Gastroesophageal sphincter (tissue), 3 donors: Measurements from ENCODE around the gene EXOC2.

Experiments used
- CTCF ChIP-seq, 4 experiments: fragments of 200-600 bp in 2 of 4; fragments of 450-650 bp in 2 of 4; sonication (generic) in 1 of 4; IDR thresholded peaks; one replicate each; pipeline ENCODE4 v1.5.1; 2017 to 2019; ENCODE audit warnings: antibody characterized with exemption in 4 of 4, mild to moderate bottlenecking in 2 of 4, moderate library complexity in 2 of 4
- POLR2A ChIP-seq, 2 donors: fragments of 450-650 bp; IDR thresholded peaks; one replicate each; pipeline ENCODE4 v1.6.1; 2017; ENCODE audit warnings: antibody characterized with exemption in 2 of 2, mild to moderate bottlenecking in 2 of 2, moderate library complexity in 1 of 2

- TF ChIP-seq CTCF (IDR thresholded peaks at IDR 0.05) (no peak), POLR2A (IDR thresholded peaks at IDR 0.05) (no peak)
Observed at GRCh38 chr6:489762-490161, 203.2 kb downstream of the EXOC2 start.
